Neural progenitor cell (in vitro differentiated cells): ENCODE results near the gene YKT6. TPM values are rescaled to one million over a fixed set of nuclear protein-coding genes. Genes with fewer than 3 reads are reported as not detected.

Experiments used
- DNase-seq: peaks from one replicate; pipeline ENCODE4 v3.0.0-alpha.2; 2016; ENCODE audit warnings: low spot score
- H2AFZ ChIP-seq: fragments of 200-600 bp; sonication (generic); replicated peaks from 2 replicates; pipeline ENCODE4 v1.6.1; 2016; ENCODE audit warnings: antibody characterized with exemption
- H3F3A ChIP-seq: fragments of 200-600 bp; sonication (generic); 2 replicates; pipeline ENCODE4 v1.6.1; 2016; ENCODE audit warnings: antibody characterized with exemption, low read depth
- H3K27ac ChIP-seq: fragments of 200-600 bp; sonication (generic); 2 replicates; pipeline ENCODE4 v1.5.1; 2016; ENCODE audit warnings: mild to moderate bottlenecking
- H3K27me3 ChIP-seq: fragments of 200-600 bp; sonication (generic); 2 replicates; pipeline ENCODE4 v1.6.1; 2016; ENCODE audit warnings: mild to moderate bottlenecking, moderate library complexity
- H3K36me3 ChIP-seq: fragments of 200-600 bp; sonication (generic); 2 replicates; pipeline ENCODE4 v1.5.1; 2016
- H3K4me1 ChIP-seq: fragments of 200-600 bp; sonication (generic); 2 replicates; pipeline ENCODE4 v1.6.1; 2016; ENCODE audit warnings: mixed run types
- H3K4me2 ChIP-seq: fragments of 200-600 bp; sonication (generic); 2 replicates; pipeline ENCODE4 v1.6.1; 2016
- H3K4me3 ChIP-seq: fragments of 200-600 bp; sonication (generic); 2 replicates; pipeline ENCODE4 v1.5.1; 2016
- H3K79me2 ChIP-seq: fragments of 200-600 bp; sonication (generic); 2 replicates; pipeline ENCODE4 v1.6.1; 2016; ENCODE audit warnings: low read depth
- H3K9ac ChIP-seq: fragments of 200-600 bp; sonication (generic); 2 replicates; pipeline ENCODE4 v1.6.1; 2016
- H3K9me3 ChIP-seq: fragments of 200-600 bp; sonication (generic); 2 replicates; pipeline ENCODE4 v1.5.1; 2016; ENCODE audit warnings: low read depth
- H4K20me1 ChIP-seq: fragments of 200-600 bp; sonication (generic); 2 replicates; pipeline ENCODE4 v1.6.1; 2016; ENCODE audit warnings: low read depth
- H3K27ac Mint-ChIP-seq: 3 replicates; pipeline ENCODE4 v1.8.0; 2021; ENCODE audit warnings: mixed read lengths
- H3K27me3 Mint-ChIP-seq: 2 replicates; pipeline ENCODE4 v1.8.0; 2022; ENCODE audit warnings: low read depth, mild to moderate bottlenecking, inconsistent platforms, moderate library complexity, mixed read lengths; ENCODE audit not compliant: insufficient read depth
- H3K36me3 Mint-ChIP-seq: 3 replicates; pipeline ENCODE4 v1.8.0; 2021; ENCODE audit warnings: mixed read lengths
- H3K4me1 Mint-ChIP-seq: 3 replicates; pipeline ENCODE4 v1.8.0; 2021; ENCODE audit warnings: mixed read lengths
- H3K4me3 Mint-ChIP-seq: 3 replicates; pipeline ENCODE4 v1.8.0; 2021; ENCODE audit warnings: mild to moderate bottlenecking, moderate library complexity, mixed read lengths
- H3K9me3 Mint-ChIP-seq: 3 replicates; pipeline ENCODE4 v1.8.0; 2020; ENCODE audit warnings: mixed read lengths
- CTCF ChIP-seq: fragments of 200-600 bp; sonication (generic); IDR thresholded peaks from 2 replicates; pipeline ENCODE4 v1.5.1; 2017; ENCODE audit warnings: antibody characterized with exemption, mild to moderate bottlenecking
- EZH2 ChIP-seq: fragments of 200-600 bp; sonication (generic); IDR thresholded peaks from 2 replicates; pipeline ENCODE4 v1.6.1; 2017; ENCODE audit warnings: antibody characterized with exemption, mild to moderate bottlenecking, moderate library complexity
- EZH2phosphoT487 ChIP-seq: fragments of 200-600 bp; sonication (generic); IDR thresholded peaks from 2 replicates; pipeline ENCODE4 v1.6.1; 2017; ENCODE audit warnings: antibody characterized with exemption
- total RNA-seq: library from RNA; depleted of rRNA; stranded (reverse); fragments of >200 nt; gene quantifications from 2 replicates; pipeline ENCODE4 v1.2.3, GENCODE V29; 2015; ENCODE audit warnings: low replicate concordance

Gene YKT6
- total RNA-seq, 1 donor from 2014 or later = 43.8 TPM

- Mint-ChIP-seq H3K36me3 (peaks cover 6% of the 10 kb centered on the region), H3K4me3 (no peak overlapping the region), H3K27ac (peak overlapping the region; percentile 91), H3K9me3 (no peaks in the 10 kb centered on the region), H3K4me1 (peaks cover 45% of the 10 kb centered on the region), H3K27me3 (peaks cover 7% of the 10 kb centered on the region)
- Histone ChIP-seq H3K36me3 (no peaks in the 10 kb centered on the region), H3K9ac (no peak overlapping the region), H3K4me1 (peaks cover 39% of the 10 kb centered on the region), H3K27me3 (no peaks in the 10 kb centered on the region), H3F3A (peaks cover 22% of the 10 kb centered on the region), H3K9me3 (no peaks in the 10 kb centered on the region), H3K27ac (no peak overlapping the region), H3K4me2 (no peak overlapping the region), H3K79me2 (no peaks in the 10 kb centered on the region), H4K20me1 (no peaks in the 10 kb centered on the region), H2AFZ (no peak overlapping the region), H3K4me3 (no peak overlapping the region)
- TF ChIP-seq EZH2phosphoT487 = no peak
- no peak for TF ChIP-seq CTCF
- TF ChIP-seq EZH2 = no peak
- no peak for DNase-seq
Observed at GRCh38 chr7:44215531-44215930, 14.8 kb downstream of the YKT6 start.

GRCh38 chr7:44216019-44216418, 15.2 kb downstream of the YKT6 start:
- no peak overlapping the region for H3K27ac ChIP-seq
- H3K9me3 ChIP-seq = no peaks in the 10 kb centered on the region
- no peak overlapping the region for H3K4me3 ChIP-seq
- H3K4me1 ChIP-seq = peaks cover 39% of the 10 kb centered on the region
- peak overlapping the region; percentile 91 for H3K27ac Mint-ChIP-seq
- H3K4me1 Mint-ChIP-seq = peaks cover 45% of the 10 kb centered on the region
- no peak overlapping the region for H3K4me3 Mint-ChIP-seq
- no peaks in the 10 kb centered on the region for H3K79me2 ChIP-seq
- no peaks in the 10 kb centered on the region for H3K9me3 Mint-ChIP-seq
- no peaks in the 10 kb centered on the region for H3K27me3 ChIP-seq
- no peak overlapping the region for H2AFZ ChIP-seq
- no peaks in the 10 kb centered on the region for H4K20me1 ChIP-seq
- peaks cover 6% of the 10 kb centered on the region for H3K36me3 Mint-ChIP-seq
- no peak overlapping the region for H3K4me2 ChIP-seq
- H3K36me3 ChIP-seq = no peaks in the 10 kb centered on the region
- TF ChIP-seq EZH2 (no peak), CTCF (no peak), EZH2phosphoT487 (no peak)
- DNase-seq = no peak
- H3F3A ChIP-seq = peaks cover 22% of the 10 kb centered on the region
- H3K27me3 Mint-ChIP-seq = peaks cover 9% of the 10 kb centered on the region
- no peak overlapping the region for H3K9ac ChIP-seq

GRCh38 chr7:44216521-44217222, 15.9 kb downstream of the YKT6 start:
- H3K36me3 ChIP-seq = no peaks in the 10 kb centered on the region
- H2AFZ ChIP-seq = no peak overlapping the region
- H3K27ac Mint-ChIP-seq = peak overlapping the region; percentile 25
- peaks cover 42% of the 10 kb centered on the region for H3K4me1 Mint-ChIP-seq
- no peak overlapping the region for H3K4me3 Mint-ChIP-seq
- no peaks in the 10 kb centered on the region for H3K27me3 ChIP-seq
- TF ChIP-seq CTCF (no peak), EZH2 (no peak), EZH2phosphoT487 (no peak)
- peaks cover 40% of the 10 kb centered on the region for H3K4me1 ChIP-seq
- H3K4me3 ChIP-seq = no peak overlapping the region
- H3K9ac ChIP-seq = no peak overlapping the region
- no peaks in the 10 kb centered on the region for H3K9me3 ChIP-seq
- no peak for DNase-seq
- H3K27me3 Mint-ChIP-seq = peaks cover 9% of the 10 kb centered on the region
- no peaks in the 10 kb centered on the region for H3K79me2 ChIP-seq
- H3K36me3 Mint-ChIP-seq = peaks cover 2% of the 10 kb centered on the region
- no peak overlapping the region for H3K27ac ChIP-seq
- no peaks in the 10 kb centered on the region for H4K20me1 ChIP-seq
- H3F3A ChIP-seq = peaks cover 22% of the 10 kb centered on the region
- H3K4me2 ChIP-seq = no peak overlapping the region
- H3K9me3 Mint-ChIP-seq = no peaks in the 10 kb centered on the region
